MM.1S (cell line): ENCODE results near the gene TMEM125.

Experiments used
- DNase-seq: peaks from one replicate; pipeline ENCODE4 v3.0.0-alpha.2; 2015
- H2AFZ ChIP-seq: fragments of 300-600 bp; sonication (generic); 2 replicates; pipeline ENCODE4 v1.6.0; 2016; ENCODE audit warnings: antibody characterized with exemption, low read length
- H3F3A ChIP-seq: fragments of 300-600 bp; sonication (generic); 2 replicates; pipeline ENCODE4 v1.6.1; 2016; ENCODE audit warnings: mild to moderate bottlenecking, antibody characterized with exemption, low read length, moderate library complexity, mixed read lengths; ENCODE audit not compliant: insufficient read depth
- H3K27ac ChIP-seq: fragments of 300-600 bp; sonication (generic); 2 replicates; pipeline ENCODE4 v1.5.1; 2016; ENCODE audit warnings: mild to moderate bottlenecking, low read length
- H3K27me3 ChIP-seq: fragments of 300-600 bp; sonication (generic); replicated peaks from 2 replicates; pipeline ENCODE4 v1.6.0; 2016; ENCODE audit warnings: low read length; ENCODE audit not compliant: insufficient read depth
- H3K36me3 ChIP-seq: fragments of 300-600 bp; sonication (generic); replicated peaks from 2 replicates; pipeline ENCODE4 v1.6.1; 2016; ENCODE audit warnings: mild to moderate bottlenecking, low read length, mixed read lengths; ENCODE audit not compliant: insufficient read depth
- H3K4me1 ChIP-seq: fragments of 300-600 bp; sonication (generic); 2 replicates; pipeline ENCODE4 v1.6.1; 2016; ENCODE audit warnings: low read length, mixed read lengths
- H3K4me2 ChIP-seq: fragments of 300-600 bp; sonication (generic); 2 replicates; pipeline ENCODE4 v1.6.0; 2016; ENCODE audit warnings: low read depth, low read length
- H3K4me3 ChIP-seq: fragments of 300-600 bp; sonication (generic); 2 replicates; pipeline ENCODE4 v1.5.1; 2016; ENCODE audit warnings: low read length, mixed read lengths
- H3K79me2 ChIP-seq: fragments of 300-600 bp; sonication (generic); 2 replicates; pipeline ENCODE4 v1.6.1; 2016; ENCODE audit warnings: mixed run types, low read length, mixed read lengths
- H3K9ac ChIP-seq: fragments of 300-600 bp; sonication (generic); 2 replicates; pipeline ENCODE4 v1.6.1; 2016; ENCODE audit warnings: low read length, mixed read lengths
- H3K9me2 ChIP-seq: fragments of 300-600 bp; sonication (generic); replicated peaks from 2 replicates; pipeline ENCODE4 v1.6.1; 2016; ENCODE audit warnings: mild to moderate bottlenecking, low read length, mixed read lengths; ENCODE audit not compliant: insufficient read depth
- H3K9me3 ChIP-seq: fragments of 300-600 bp; sonication (generic); replicated peaks from 2 replicates; pipeline ENCODE4 v1.6.1; 2016; ENCODE audit warnings: mild to moderate bottlenecking, low read length, mixed read lengths; ENCODE audit not compliant: insufficient read depth
- H4K20me1 ChIP-seq: fragments of 300-600 bp; sonication (generic); 2 replicates; pipeline ENCODE4 v1.6.1; 2016; ENCODE audit warnings: mild to moderate bottlenecking, low read length, moderate library complexity, mixed read lengths; ENCODE audit not compliant: insufficient read depth
- EZH2 ChIP-seq: fragments of 300-600 bp; sonication (generic); optimal IDR thresholded peaks from 2 replicates; pipeline ENCODE3; 2017; ENCODE audit warnings: low read depth, mild to moderate bottlenecking, antibody characterized with exemption, low read length, mixed read lengths
- EZH2phosphoT487 ChIP-seq: fragments of 300-600 bp; sonication (generic); IDR thresholded peaks from 2 replicates; pipeline ENCODE4 v1.6.1; 2018; ENCODE audit warnings: antibody characterized with exemption, low read length
- TF ChIP-seq, protein P1 (sequence below): fragments of 300-600 bp; sonication (generic); IDR thresholded peaks from 2 replicates; pipeline ENCODE4 v1.5.1; 2016; ENCODE audit warnings: antibody characterized with exemption, low read length, mixed read lengths

TMEM125 gene

DNA sequence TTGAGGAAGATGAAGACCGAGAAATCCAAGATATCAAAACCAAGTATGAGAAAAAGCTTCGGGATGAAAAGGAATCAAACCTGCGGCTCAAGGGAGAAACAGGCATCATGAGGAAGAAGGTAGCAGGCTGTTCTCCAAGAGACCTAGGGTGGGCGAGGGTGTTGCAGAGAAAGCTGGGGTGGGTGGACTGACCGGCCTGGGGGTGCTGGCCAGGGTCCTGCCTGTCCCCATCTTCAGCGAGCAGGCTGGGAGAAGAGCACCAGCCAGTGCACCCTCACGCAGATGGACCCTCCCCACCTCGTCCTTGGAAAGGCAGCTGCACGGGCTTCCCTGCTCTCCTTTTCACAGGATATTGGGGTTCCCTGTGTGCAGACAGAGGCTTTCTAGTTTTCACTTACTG, 46.9 kb upstream of the TMEM125 start:
- H3K4me3 ChIP-seq, result no peak overlapping the region
- H3K4me2 ChIP-seq, result no peak overlapping the region
- no peak overlapping the region for H3K27ac ChIP-seq
- DNase-seq, result no peak
- H3K4me1 ChIP-seq, result peaks cover 15% of the 10 kb centered on the region; the same call in 1 of the 2 replicates
- no peaks in the 10 kb centered on the region for H3K9me3 ChIP-seq
- no peaks in the 10 kb centered on the region for H3K79me2 ChIP-seq
- H3F3A ChIP-seq, result no peaks in the 10 kb centered on the region
- no peak overlapping the region for H2AFZ ChIP-seq
- TF ChIP-seq EZH2 (no peak), EZH2phosphoT487 (no peak)
- TF ChIP-seq, protein P1, sequence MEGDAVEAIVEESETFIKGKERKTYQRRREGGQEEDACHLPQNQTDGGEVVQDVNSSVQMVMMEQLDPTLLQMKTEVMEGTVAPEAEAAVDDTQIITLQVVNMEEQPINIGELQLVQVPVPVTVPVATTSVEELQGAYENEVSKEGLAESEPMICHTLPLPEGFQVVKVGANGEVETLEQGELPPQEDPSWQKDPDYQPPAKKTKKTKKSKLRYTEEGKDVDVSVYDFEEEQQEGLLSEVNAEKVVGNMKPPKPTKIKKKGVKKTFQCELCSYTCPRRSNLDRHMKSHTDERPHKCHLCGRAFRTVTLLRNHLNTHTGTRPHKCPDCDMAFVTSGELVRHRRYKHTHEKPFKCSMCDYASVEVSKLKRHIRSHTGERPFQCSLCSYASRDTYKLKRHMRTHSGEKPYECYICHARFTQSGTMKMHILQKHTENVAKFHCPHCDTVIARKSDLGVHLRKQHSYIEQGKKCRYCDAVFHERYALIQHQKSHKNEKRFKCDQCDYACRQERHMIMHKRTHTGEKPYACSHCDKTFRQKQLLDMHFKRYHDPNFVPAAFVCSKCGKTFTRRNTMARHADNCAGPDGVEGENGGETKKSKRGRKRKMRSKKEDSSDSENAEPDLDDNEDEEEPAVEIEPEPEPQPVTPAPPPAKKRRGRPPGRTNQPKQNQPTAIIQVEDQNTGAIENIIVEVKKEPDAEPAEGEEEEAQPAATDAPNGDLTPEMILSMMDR, result no peak
- H3K9ac ChIP-seq, result no peak overlapping the region
- H3K27me3 ChIP-seq, result no peaks in the 10 kb centered on the region
- no peaks in the 10 kb centered on the region for H4K20me1 ChIP-seq
- H3K9me2 ChIP-seq, result no peaks in the 10 kb centered on the region
- H3K36me3 ChIP-seq, result no peaks in the 10 kb centered on the region

- Histone ChIP-seq H3K27ac (no peak overlapping the region), H3K36me3 (no peaks in the 10 kb centered on the region), H2AFZ (no peak overlapping the region), H3F3A (no peaks in the 10 kb centered on the region), H4K20me1 (no peaks in the 10 kb centered on the region), H3K4me2 (no peak overlapping the region), H3K27me3 (no peaks in the 10 kb centered on the region), H3K4me3 (no peak overlapping the region), H3K4me1 (peaks cover 15% of the 10 kb centered on the region; the same call in 1 of the 2 replicates), H3K9me3 (no peaks in the 10 kb centered on the region), H3K9me2 (no peaks in the 10 kb centered on the region), H3K9ac (no peak overlapping the region), H3K79me2 (no peaks in the 10 kb centered on the region)
- no peak for TF ChIP-seq EZH2phosphoT487
- TF ChIP-seq, protein P1, result no peak
- TF ChIP-seq EZH2, result no peak
- peak; percentile 8 for DNase-seq
Observed at GRCh38 chr1:43225168-43225567, 44.6 kb upstream of the TMEM125 start.

GRCh38 chr1:43227143-43227764, 42.5 kb upstream of the TMEM125 start:
- no peak overlapping the region for H3K9ac ChIP-seq
- peak; percentile 73 for DNase-seq

More at GRCh38 chr1:43227143-43227764, 42.5 kb upstream of the TMEM125 start:
- Histone ChIP-seq H4K20me1 (no peaks in the 10 kb centered on the region), H3K27me3 (no peaks in the 10 kb centered on the region), H3K36me3 (no peaks in the 10 kb centered on the region), H3K9me2 (no peaks in the 10 kb centered on the region), H3F3A (no peaks in the 10 kb centered on the region), H2AFZ (no peak overlapping the region), H3K4me1 (0 out of 2 replicates have a peak, but pooled peaks cover under 1% of the 10 kb centered on the region), H3K27ac (no peak overlapping the region), H3K4me3 (no peak overlapping the region), H3K4me2 (no peak overlapping the region), H3K79me2 (no peaks in the 10 kb centered on the region), H3K9me3 (no peaks in the 10 kb centered on the region)
- TF ChIP-seq EZH2 (no peak), EZH2phosphoT487 (no peak)
- TF ChIP-seq, protein P1, result peak; percentile 95
